Measurements from ENCODE around the gene ASB7.

Gene ASB7

DNA sequence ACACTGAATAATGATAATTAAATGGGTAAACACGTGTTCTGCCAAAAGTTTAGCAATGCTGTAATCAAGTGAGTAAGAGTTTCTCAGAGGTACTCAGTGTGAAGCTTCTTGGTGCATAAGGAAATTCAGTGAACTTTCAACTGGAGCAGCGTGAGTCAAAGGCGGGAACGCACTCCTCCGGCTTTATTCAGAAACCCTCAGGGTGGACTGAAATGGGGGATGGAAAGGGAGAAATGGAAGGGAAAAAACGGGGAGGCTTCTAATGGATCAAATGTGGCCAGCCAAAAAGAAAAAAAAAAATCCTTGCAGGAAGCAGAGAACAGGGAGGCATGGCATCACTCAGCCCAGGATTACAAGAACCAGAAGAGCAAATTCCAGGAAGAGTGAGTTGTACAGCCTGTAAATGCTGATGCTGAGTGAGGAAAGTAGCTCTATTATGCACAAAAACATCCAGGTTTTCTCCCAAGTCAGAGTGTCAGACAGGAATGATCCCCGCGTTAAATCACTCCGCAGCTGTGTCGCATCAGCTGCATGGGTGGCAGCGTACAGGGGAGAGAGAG, 85.3 kb downstream of the ASB7 start:
- DNase-seq: no peak

DNA sequence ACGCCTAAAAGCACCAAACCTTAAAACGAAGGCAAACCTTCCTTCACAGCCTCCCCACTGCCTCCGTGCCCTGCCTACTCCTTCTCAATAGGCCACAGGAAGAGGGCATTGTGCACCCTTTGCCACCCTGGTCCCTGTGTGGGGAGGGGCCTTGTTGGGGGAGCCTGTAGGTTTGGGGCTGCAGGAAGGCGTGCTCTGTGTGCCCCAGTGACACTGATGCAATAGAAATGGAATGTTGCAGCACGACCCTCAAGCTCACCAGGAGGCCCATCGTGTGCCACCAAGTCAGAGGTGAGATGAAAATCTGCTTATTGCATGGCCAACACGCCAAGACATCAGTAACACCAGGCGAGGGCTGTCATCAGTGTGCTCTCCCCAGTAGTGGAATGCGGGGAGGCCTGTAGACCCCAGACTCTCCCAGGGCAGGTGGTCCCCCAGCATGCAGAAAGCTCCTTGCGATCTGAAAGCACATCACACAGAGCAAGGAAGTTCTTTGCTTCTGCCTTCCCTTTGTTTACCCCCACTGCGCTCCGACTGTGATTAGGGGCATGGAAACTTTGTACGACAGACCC, 86.2 kb downstream of the ASB7 start:
- DNase-seq: no peak

DNA sequence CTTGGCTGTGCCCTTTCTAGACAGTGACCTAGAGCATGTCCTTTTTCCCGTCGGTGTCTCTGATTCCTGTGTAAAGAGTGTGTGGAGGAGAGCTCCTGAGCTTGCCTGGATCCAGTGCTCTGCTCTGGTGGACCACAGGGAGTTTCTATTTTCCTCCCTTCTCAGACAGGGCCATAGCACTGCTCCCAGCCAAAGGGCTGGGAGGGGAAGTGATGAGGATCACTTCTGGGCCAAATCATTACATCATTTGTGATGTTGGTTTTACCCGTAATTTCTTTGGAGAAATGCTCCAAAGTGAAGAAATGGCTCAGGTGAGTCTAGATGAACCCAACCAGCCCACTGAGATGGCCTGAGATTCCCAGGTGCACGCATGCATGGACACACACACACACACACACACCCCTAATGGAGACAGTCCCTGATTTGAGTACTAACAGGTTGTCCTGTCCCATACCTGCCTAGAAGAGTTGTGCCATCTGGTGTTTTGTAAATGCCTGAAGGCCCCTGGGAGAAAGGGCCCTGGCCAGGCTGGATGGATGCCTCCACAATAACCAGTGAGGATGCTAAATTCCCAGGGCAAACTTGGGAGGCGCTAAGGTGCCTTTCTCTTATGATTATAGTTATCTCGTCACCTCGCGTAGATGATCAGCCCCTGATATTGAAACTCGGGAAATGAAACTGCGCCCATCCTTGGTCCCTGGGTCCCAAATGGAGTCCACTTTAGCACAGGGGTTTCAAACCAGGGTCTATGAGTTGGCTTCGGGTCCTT, 86.9 kb downstream of the ASB7 start:
- DNase-seq: no peak

DNA sequence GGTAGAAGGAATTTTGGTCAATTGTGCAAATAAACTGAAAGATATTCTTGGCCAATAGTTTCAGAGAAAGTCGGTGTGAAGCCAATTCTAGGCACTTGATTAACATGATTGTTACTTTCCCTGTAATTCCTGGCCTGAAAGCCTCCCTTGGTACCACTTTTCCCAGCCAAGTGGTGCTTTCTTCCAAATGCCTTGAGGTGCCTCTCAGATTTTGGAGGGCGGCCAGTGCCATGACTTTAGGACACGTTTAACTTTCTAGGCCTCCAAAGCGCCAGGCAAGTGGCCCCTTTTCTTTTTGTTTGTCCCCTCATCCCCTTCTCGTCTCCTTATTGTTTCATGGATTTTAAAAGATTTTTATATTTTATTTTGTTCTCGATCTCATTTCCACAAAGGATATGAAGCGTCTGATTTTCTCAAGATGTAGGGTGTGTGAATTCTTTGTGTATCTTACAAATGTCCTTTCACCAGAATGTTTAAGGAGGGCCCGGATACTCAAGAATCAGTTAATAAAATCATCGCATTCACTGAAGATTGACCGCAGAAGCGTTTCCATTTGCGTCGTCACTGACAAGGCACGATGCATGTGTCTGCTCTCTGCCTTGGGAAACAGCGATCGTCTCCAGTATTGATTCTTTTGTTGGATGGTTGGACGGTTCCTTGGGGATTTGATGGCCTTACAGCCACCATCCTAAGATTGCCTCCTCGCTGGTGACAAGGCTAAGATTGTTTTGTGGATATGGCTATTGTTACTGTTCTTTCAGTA, 87.8 kb downstream of the ASB7 start:
- no peak for DNase-seq

DNA sequence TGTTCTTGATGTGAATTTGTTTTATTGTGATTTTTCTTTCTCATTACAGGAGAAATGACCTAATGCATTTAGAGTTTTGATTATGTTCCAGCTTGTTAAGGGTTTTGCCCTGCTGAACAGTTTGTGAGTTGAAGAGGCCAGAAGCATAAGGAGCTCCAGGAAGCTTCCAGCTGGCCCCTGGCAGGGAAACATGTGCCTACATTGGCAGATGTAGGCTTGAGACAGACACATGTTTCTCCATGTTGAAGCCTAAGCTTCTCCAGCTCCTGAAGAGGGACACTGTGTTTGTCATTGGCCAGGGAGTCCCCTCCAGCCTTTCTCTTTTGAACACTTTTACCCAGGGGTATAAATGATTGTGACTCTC, 88.4 kb downstream of the ASB7 start:
- DNase-seq: no peak

DNA sequence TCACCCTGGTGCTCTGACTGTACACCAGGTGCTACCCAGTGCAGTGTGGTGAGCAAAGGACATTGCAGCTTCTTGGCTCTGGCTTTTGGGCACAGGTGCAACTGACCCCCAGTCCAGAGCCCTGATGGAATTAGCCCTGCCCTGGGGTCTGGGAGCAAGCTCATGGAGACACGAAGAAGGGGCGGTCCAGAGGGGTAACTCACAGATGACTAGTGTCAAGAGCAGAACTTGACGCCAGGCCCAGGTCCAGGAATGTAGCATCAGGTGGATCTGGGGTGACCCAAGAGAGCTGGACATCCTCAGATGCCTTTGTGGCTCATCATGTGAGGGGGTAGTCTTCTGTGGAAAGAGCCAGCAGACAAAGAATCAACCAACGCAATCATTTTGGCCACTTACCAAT, 88.9 kb downstream of the ASB7 start:
- no peak for DNase-seq

DNA sequence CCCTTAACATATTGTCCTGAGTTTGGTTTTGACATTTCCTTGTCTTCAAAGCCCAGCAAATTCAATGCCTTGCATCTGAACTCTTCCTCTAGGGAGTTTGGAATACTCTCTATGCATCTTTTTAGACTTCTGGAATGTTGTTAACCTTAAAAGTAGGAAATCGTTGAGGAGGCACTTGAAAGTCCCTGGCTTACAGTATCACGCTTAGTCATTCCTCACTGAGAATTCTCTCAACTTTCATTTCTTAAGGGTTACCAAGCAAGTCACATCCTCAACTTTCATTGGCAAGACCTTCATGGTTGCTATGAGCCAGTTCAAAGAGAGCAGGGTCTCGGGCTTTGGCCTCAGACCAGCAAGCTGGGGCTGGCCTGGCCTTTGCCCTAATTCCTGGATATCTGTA, 89.9 kb downstream of the ASB7 start:
- DNase-seq: no peak

DNA sequence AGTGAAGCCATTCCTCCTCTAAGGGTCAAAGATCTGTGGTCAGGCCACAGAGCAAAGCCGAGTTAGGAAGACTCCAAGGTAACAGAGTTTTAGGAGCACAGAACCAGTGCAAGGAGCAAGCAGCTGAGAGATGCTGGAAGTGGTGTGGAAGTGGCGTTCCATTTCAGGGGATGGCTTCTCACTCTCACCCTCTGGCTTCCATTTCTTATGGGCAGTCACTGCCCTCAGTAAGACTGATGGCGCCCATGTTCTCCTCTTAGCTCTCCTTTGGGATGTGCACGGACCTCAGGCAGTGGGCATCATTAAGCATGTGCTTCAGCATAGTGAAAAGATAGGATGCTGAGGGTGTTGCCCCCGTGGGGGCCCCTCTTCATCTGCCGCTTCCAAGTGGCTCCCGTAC, 90.3 kb downstream of the ASB7 start:
- no peak for DNase-seq

DNA sequence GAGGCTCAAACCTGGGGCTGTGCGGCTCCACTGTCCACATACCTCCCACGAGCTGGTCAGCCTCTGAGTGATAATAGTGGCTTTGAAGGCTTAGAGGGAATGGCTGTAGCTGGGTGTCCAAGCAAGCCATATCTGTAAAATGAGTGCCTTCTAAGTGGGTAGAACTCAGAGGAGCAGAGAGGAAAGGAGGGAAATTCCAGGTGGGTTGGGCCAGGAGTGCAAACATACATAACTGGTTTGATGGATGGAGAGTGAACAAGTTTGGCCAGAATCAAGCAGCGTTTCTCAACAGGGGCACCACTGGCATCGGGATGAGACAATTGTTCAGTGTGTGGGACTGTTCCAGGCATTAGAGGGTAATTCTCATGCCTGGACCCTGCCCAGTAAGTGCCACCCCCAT, 91.1 kb downstream of the ASB7 start:
- DNase-seq: no peak

DNA sequence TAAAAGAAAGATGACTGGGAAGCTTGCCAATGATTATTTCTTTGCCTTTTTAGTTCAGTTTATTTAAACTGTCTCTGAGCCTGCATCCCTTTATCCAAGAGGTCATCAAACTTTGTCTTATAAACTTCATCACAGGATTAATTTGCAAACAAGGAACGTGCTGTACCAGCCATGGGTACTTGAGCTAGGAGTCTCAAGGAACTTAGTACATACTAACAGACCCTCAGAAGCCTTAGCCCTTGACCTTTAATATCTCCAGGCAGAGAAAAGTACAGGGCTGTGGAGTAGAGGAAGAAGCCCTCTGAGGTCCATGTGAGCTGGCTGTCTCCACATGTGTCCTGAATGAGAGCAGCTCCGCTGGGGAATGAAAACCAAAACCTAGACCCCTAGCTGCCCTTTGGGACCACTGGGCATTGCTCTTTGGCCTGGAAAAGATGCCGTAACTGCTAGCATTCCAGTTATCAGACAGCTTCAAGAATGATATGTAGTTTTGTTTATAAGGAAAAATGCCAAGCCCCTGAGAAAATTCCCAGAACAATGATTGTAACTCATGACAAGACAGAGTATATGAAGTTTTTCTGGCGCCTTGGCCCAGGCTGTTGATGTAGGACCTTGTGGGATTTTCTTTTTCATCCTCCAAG, 92.1 kb downstream of the ASB7 start:
- no peak for DNase-seq

DNA sequence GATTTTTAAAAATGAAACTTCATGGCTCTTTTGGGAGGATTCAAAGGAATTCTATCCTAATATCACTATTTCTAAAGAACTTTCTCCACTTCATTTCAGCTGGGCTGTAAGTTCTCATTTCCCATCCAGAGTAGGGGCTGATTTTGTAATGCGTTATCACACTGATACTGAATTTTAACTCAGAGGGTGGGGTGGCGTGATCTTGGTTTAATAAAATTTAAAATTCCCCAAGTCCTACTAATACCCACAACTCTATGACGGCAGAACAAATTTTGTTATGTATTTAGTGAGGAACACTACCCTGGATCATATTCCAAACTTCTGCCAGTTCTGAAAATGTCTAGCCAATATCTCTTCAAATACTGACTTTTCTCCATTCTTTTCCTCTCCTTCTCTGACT, 92.7 kb downstream of the ASB7 start:
- no peak for DNase-seq

DNA sequence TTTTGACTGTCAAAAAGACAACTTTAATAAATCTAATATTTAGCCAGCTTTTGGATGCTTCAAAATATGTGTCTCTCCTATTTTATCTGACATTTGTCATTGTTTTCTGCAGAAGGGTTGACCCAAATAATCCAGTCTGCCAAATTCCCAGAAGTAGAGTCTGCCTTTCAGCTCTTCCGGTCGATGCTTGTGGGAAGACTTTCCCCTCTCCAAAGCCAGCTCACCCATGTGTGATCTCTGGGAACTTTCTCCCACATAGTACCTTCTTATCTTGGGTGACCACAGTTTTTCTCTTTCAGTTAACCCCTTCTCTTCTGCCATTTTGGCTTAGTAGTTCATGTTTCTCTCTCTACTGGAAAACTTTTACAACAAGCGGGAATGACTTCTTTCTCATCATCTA, 94.1 kb downstream of the ASB7 start:
- no peak for DNase-seq

All from activated CD8-positive, alpha-beta memory T cell treated with anti-CD3 and anti-CD28 coated beads, Interleukin-2, amount 50 U/mL, for 4 hours (primary cell).